GM18508 (cell line): ENCODE data around the gene DACH2.
A peak's percentile ranks its signal among the peaks of the same experiment; 100 is the strongest.

Experiments used
- ATAC-seq: cut with Tn5 transposase; IDR thresholded peaks from one replicate; pipeline ENCODE4 v1.9.1; 2021; ENCODE audit warnings: moderate number of reproducible peaks; ENCODE audit not compliant: insufficient read depth, unreplicated experiment

DACH2 gene

DNA sequence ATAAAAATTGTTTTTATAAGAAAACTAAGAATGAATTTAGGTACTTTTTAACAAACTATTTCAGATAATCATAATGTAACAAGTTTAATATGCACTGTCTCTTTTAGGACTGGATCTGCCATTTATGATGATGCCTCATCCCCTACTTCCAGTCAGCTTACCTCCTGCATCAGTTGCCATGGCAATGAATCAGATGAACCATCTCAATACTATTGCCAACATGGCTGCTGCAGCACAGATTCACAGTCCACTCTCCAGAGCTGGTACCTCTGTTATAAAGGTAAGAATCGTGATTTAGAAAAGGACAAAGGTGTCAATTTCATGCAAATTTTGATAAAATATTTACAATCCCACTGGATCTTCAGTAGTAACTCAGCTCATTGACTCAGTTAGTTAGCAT, 566.2 kb downstream of the DACH2 start:
- no peak for ATAC-seq

DNA sequence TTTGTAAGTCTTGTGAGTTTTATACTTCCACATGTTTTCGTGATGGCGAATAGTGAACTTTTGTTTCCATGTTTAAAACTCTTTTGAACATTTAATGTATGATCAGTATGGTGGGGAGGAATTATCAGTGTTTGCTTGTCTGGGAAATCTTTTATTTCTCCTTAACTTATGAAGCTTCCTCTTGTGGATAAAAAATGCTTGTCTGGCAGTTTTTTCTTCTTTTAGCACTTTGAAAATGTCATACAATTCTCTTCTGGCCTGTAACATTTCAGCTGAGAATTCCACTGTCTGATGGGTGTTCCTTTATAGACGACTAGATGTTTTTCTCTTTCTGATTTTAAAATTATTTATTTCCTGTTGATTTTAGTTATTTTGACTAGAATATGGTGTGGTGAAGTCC, 576.0 kb downstream of the DACH2 start:
- no peak for ATAC-seq

DNA sequence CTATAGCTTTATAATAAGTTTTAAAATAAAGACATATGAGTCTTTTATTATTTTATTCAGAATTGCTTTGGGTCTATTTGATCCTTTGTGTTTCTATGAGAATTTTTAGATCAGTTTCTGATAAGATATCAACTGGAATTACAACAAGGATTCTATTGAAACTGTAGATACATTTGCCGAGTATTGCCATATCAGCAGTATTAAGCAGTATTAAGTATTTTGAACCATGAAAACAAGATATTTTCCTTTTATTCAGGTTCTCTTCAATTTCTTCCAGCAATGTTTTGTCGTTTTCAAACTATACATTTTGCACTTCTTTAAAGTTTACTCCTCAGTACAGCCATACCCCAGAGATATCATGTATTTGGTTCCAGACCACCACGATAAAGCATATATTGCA, 598.8 kb downstream of the DACH2 start:
- ATAC-seq: no peak

DNA sequence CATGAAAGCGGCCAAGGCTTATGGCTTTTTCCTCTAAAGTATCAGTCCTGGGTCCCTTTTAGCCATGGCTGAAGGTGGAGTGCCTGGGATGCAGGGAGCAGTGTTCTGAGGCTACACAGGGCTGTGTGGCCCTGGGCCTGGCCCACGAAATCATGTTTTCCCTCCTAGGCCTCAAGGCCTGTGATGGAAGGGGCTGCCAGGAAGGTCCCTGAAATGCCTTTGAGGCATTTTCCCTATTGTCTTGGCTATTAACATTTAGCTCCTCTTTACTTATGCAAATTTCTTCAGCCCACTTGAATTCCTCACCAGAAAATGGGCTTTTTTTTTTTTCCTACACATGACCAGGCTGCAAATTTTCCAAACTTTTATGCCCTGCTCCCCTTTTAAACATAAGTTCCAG, 657.0 kb downstream of the DACH2 start:
- no peak for ATAC-seq

DNA sequence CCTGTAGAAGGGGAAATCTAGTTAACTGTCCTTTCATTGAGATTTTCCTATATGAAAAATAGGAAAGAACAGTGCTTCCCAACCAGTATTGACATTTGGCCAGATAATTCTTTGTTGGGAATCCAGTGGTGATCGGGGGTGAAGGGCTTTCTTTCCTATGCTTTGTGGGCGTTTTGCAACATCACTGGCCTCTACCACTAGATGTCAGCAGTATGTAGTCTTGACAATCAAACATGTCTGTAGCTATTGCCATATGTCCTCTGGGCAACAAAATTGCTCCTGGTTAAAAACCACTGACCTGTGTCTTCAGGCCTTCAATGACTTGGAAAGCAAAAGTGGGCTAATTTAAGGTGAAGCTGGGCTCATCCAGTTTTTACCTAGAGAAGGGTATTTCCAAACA, 658.5 kb downstream of the DACH2 start:
- ATAC-seq: peak; percentile 61

DNA sequence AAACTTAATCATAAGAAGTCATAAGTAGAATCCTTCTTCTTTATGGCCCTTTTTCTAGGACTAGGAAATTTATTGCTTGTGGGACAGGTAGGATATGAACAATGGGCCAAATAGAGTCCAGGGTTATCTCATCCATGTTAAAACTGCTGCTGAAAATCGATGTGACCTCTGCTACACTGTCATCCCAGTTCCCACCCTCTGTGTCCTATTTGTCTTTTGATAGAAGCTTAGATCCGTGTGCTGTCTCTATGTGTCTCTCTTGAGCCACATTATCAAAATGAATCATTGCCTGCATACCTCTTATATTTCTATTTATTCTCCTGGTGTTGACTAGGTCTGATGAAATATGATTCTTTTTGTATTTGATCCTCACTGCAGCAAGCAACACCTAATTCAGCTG, 661.4 kb downstream of the DACH2 start:
- no peak for ATAC-seq

DNA sequence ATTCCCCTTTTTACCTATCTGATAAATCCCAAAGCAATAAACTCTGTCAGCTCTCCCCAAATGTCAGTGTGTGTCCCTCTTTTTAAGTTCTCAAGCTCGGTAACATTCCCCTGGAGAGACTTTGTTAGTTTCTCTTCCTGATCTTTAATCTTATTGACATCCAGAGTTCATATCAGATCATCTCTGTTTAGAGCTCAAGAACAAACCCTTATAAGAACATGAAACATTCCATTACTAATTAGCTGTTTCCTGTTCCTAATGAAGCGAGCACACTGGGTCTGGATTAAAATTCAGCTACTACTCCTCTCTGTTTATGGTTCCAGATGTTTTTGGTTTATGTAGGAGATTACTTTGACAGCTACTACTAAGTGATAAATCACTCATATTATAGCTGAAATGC, 681.5 kb downstream of the DACH2 start:
- ATAC-seq: no peak

DNA sequence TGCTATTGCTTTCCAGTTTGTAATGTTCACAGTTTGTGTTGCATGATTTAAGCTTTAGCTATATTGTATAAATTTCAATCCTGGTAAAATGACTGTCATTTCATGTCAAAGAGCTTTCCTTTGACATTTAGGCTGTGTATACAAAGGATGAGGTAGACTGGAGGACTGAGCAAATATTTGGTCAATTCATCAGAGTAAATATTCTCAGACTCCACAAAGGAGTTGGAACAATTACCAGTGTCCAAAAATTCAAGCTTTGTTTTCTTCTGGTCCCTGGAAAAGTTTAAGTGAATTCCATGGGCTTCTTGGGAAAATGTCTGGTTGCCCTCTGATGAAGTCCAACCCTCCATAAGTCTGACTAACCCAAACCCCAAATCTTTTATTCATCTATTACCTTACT, 682.4 kb downstream of the DACH2 start:
- ATAC-seq: no peak

DNA sequence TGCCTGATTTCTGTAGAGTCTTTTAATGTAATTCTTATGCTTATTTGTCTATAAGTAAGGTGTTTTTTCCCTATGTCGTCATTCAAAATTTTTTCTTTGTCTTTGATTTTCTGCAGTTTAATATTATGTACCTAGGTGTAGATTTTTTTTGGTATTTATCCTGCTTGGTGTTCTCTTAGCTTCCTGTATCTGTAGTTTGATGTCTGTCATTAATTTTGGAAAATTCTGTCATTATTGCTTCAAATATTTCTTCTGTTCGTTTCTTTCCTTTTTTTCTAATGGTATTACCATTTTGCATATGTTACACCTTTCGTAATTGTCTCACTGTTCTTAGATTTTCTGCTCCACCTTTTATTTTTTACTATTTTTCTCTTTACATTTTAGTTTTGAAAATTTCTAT, 696.9 kb downstream of the DACH2 start:
- no peak for ATAC-seq
